HG02763 (cell line): ENCODE data around the gene RGMB.

Experiments used
- ATAC-seq: cut with Tn5 transposase; IDR thresholded peaks from one replicate; pipeline ENCODE4 v1.9.1; 2021; ENCODE audit warnings: mild to moderate bottlenecking, moderate library complexity; ENCODE audit not compliant: unreplicated experiment

Gene RGMB

GRCh38 chr5:98783051-98783649 lies 9.7 kb downstream of the RGMB start:
- no peak for ATAC-seq

GRCh38 chr5:98784411-98784810 lies 10.9 kb downstream of the RGMB start:
- ATAC-seq: no peak

GRCh38 chr5:98785244-98785643 lies 11.8 kb downstream of the RGMB start:
- no peak for ATAC-seq

DNA sequence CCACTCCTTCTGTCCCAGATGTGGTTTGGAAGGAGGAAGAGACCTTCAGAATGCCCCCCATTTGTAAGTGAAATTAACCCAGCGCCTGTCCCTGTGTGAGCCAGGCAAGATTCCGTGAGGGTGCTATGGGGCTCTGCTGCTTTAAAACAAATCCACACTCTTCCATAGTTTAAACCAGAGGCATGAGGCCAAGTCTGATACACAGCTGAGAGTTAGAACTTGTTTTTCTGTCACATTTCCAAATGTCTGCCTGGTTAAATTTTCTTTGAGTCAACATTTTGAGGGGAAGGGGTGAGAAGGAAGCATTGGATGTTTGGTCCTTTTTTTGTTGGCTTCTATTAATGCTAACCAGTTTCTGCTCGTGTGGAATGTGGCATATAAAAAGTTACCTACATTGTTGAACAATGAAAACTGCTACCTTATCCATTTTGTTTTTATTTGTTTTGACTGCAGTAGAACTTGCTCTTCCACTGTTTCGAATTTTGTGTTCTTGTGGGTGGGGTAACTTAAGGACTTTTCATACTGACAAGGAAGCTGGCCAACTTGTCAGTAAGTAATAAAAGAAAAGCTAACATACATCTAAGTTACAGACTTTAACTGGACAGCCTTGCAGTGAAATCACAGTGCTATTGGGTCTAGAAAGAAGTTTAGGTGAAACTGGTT lies 12.9 kb downstream of the RGMB start:
- no peak for ATAC-seq

GRCh38 chr5:98787131-98787719 lies 13.8 kb downstream of the RGMB start:
- no peak for ATAC-seq

DNA sequence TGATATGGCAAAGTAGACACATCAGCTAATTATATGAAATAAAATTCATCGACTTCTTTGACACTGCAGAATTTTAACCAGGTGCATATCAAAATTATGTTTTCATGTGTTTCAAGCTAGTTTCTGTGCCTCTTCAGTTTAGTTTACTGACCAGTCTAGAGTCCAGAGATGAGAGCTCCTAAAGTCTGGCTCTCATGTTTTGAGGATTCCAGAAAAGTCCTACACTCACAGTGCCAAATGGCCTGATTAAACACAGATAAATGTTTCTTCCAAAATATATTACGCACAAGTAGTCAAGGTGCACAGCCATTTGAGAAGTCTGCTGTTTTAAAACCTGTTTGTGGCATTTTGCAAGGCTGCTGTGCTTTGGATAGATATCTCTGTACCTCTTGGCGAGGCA lies 15.6 kb downstream of the RGMB start:
- no peak for ATAC-seq

- ATAC-seq: no peak
Measured at GRCh38 chr5:98791001-98791519, 17.6 kb downstream of the RGMB start.

DNA sequence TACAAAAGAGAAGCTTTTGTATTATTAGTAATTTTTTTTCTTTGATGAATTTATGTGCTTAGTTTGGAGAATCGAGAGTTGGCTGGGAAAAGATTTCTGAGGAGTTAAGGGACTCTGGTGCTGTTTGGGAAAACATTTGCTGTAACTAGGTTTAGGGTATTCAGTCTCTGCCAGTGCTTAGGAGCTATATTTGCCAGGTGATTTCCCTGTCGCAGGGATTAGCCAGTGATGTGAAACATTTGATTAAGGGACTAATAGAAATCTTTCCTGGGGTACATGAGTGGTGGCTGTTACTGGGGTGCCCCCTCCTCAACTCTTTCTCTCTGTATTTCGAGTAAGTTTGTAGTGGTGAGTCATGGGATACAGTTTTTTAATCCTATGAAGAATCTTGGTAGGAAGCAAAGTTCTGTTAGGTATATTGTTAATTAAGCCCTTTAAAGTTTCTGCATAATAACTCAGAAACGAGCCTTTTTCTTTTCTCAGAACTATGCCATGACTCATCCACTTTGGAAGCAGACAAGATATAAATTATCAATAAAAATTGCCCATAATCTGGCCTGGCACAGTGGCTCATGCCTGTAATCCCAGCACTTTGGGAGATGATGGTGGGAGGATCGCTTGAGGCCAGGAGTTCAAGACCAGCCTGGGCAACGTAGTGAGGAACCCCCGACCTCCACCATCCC lies 18.6 kb downstream of the RGMB start:
- ATAC-seq: no peak

DNA sequence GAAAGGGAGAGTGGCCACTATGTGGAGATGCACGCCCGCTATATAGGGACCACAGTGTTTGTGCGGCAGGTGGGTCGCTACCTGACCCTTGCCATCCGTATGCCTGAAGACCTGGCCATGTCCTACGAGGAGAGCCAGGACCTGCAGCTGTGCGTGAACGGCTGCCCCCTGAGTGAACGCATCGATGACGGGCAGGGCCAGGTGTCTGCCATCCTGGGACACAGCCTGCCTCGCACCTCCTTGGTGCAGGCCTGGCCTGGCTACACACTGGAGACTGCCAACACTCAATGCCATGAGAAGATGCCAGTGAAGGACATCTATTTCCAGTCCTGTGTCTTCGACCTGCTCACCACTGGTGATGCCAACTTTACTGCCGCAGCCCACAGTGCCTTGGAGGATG lies 19.8 kb downstream of the RGMB start:
- no peak for ATAC-seq

DNA sequence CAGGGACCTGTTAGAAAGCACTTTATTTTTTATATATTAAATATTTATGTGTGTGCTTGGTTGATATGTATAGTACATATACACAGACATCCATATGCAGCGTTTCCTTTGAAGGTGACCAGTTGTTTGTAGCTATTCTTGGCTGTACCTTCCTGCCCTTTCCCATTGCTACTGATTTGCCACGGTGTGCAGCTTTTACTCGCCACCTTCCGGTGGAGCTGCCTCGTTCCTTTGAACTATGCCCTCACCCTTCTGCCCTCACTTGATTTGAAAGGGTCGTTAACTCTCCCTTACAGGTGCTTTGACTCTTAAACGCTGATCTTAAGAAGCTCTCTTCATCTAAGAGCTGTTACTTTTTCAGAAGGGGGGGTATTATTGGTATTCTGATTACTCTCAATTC lies 20.5 kb downstream of the RGMB start:
- no peak for ATAC-seq

DNA sequence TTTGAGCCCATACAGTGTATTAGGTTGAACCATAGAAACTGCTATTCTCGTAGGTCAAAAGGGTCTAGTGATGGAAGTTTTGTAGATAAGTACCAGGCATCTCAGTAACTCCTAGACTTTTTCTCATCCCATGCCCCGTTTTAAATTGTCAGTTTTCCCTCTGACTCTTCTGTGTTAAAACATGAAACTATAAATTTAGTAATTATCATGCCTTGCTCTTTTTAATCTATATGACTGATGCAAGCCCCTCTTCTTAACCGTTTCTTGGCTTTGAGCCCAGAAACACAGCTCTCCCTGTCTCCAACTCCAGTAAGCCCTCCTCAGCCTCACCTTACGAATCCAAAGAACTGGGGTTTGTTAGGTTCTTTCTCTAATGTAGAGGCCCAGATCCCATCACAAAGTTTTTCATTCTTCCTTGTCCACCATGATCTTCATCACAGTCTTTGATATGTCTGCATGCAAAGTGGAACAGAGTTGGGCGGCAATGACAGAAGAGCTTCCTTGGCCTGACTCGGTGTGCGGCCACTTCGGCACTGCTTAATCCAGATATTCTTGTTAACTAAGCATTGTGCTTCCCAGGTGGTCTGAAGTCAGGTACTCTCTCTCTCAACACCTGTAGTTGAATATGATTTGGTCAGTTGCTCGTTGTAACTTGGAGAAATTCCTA lies 21.1 kb downstream of the RGMB start:
- no peak for ATAC-seq

DNA sequence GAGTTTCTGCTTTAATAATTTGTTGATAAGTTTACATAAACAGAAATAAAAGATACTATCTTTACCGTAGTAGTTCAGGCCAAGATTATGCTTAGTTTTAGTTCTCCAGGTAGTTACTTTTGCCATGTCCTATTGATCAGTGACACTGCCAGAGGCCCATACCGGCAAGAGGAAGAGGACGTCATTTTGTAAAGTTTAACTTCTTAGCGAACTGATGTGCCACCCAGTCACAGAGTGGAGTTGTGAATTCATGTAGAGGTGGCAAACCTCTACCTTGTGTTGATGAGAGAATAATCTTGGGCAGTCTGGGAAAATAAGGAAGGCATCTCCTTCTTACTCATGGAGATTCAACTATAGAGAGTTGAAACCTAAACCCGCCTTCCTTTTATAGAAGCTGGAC lies 21.8 kb downstream of the RGMB start:
- no peak for ATAC-seq

DNA sequence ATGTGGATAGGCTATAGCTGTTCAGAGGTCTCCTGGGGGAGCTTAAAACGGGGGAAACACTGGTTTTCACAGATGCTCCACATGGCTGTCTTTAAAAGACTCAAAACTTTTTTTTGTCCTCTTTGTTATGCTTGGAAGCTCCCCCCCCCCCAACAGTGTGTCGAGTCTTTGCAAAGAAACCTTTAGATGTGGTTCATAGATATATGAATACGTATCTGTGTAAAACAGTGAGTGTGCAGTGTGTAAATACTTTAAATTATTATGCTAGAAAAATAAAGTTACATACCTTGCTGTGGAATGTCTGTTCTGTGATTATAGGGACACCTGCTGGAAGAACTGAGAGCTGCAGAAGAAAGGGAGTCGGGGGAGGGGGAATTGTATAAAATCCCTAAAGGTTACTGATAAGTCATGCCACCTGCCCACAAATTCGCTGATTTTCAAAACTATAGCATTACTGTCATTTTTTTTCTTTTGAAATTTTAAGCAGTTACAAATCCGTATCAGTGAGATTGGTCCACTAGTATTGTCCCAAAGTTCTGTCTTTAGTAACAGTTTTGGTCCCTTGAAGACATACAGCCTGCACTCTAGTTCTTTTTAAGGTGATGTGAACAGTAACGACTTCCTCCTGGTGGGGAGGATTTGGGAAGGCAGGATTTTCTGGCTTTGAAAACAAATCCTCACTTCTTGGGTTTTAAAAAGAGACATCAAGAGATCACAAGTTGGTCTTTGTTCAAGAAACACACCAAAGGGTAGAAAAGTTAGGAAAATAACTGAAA lies 22.9 kb downstream of the RGMB start:
- peak; percentile 53 for ATAC-seq

DNA sequence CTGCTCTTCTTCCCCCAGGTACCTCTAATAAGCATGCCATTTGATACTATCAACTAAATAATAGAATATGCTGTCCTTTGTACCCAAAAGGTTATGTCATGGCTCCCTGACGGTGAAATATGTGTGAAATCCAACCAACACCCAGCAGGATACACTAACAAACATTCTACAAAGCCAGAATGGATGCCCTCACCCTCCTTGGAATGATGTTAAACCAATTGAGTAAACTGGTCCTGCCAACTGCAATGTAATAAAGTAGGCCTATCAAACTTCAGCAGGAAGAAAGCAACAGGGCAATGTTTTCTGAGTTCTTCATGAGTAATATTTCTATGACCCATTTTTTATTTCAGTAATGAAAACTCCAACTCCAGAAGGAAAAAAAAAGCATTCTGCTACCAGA lies 24.9 kb downstream of the RGMB start:
- ATAC-seq: no peak

- no peak for ATAC-seq
Measured at GRCh38 chr5:98798847-98799246, 25.4 kb downstream of the RGMB start.

DNA sequence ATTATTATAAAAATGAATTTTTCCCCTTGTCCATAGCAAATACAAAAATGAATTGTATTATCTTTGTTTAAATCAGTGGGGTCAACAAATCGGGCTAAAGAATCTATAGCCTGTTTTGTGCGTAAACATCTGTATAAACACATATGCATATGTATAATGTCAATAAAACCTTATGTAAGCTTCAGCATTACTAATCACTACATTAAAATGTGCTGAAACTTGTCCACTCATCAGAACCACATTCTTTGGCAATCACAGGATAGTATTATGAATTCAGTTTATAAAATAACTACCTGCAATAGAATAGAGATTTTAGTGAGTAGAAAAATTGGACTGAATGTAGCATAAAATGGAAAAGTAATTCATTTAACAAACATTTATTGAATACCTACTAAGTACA lies 30.6 kb downstream of the RGMB start:
- ATAC-seq: no peak

- no peak for ATAC-seq
Measured at GRCh38 chr5:98805070-98805469, 31.6 kb downstream of the RGMB start.

DNA sequence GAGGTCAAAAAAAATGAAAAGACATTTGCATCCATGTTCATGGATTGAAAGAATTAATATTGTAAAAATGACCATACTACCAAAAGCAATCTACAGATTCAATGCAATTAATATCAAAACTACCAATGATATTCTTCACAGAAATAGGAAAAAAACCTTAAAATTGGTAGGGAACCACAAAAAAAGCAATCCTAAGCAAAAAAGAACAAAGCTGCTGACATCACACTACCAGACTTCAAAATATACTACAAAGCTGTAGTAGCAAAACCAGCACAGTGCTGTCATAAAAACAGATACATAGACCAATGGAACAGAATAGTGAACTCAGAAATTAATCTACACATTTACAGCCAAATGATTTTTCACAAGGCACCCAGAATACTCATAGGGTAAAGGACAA lies 34.3 kb downstream of the RGMB start:
- no peak for ATAC-seq

DNA sequence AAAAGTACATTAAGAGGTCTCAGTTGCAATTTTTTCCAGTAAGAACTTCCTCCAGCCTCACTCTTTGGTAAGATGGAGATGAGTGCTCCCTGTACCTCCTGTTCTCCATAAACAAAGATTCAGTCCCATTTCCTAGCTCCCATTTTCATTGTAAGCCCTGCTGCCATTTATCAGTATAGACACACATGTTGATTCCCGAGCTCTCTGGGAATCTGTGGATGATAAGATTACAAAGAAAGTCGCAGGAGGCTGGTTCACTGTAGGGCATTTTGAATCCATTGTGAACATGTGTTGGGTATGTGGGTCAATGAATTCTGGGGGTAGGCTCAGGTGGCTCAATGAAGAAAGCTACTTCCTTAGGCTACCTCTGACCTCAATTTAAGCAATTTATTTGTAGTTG lies 36.7 kb downstream of the RGMB start:
- no peak for ATAC-seq

- ATAC-seq: no peak
Measured at GRCh38 chr5:98813755-98814154, 40.3 kb downstream of the RGMB start.
